GM19239 (cell line): ENCODE results near the gene WDR70.
A peak's percentile ranks its signal among the peaks of the same experiment; 100 is the strongest.

Experiments
- DNase-seq: peaks from one replicate; pipeline ENCODE4 v3.0.0; 2011; ENCODE audit warnings: low spot score; ENCODE audit not compliant: insufficient read length
- FAIRE-seq: peaks from 2 replicates; lab custom pipeline; 2011; peaks lifted over from hg19 to GRCh38; lab: Jason Lieb, UNC

The WDR70 gene

GRCh38 chr5:37737326-37738056 is 358.4 kb downstream of the WDR70 start:
- no peak for DNase-seq
- FAIRE-seq = no peak

DNA sequence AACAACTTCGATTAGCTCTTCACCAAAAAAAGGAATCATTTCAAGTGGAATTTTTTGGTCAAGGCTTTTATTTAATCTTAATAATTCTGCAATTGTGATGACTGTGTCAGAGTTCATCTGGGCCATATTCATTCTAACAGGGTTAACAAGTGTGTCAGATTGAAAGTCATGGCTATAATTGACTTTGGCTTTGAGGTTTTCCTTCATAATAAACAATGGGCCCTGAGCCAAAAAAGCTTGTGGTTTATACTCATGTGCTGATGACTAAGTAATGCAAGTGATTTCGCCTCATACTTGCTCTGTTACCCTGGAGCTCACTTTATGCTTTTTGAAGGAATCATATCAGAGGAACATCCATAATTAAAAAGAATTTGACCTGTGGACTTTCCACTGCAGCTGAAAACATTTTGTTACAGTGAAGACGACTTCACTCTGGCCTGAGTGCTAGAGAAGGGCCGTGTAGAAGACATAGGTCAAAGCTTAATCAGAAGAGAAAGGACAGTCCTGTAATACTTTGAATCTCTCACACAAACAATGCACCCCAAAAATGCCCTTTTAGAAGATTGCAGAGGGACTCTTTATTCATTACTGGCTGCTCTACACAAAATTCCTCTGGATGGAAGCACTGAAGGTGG is 359.1 kb downstream of the WDR70 start:
- FAIRE-seq = peak; percentile 18
- DNase-seq = peak; percentile 4

DNA sequence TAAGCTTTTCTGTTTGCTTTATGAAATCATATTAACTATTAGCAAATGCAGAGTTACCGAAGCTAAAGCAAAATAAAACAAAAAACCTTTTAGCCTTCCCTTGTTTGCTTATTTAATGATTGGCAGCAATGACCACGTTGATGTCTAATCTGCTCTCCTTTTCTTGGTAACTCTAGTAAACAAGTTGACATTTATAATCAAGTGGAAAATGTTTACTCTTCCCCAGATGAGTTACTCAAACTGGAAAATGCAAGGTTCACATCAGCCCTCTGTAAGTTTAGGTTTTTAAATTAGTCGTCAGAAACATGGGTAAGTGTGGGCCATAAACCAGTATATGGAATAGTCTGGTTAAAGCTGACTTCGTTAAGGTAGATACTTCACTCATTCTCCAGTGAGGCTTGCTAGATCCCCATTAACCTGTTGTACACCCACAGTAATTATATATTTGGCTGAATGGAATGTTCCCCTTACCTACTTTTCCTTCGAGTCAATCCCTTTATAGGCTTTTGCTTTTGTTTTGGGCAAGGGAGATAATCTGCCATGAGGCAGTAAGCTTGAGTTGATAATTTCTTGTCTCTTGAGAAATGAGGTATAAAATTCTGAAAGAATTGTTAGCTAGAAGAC is 359.9 kb downstream of the WDR70 start:
- DNase-seq (no peak), FAIRE-seq (no peak)

GRCh38 chr5:37739817-37740261 is 360.7 kb downstream of the WDR70 start:
- no peak for DNase-seq
- no peak for FAIRE-seq

- DNase-seq (no peak), FAIRE-seq (no peak)
These were observed 361.4 kb downstream of the WDR70 start for GRCh38 chr5:37740331-37741066.

- FAIRE-seq (no peak), DNase-seq (no peak)
These were observed 363.0 kb downstream of the WDR70 start for GRCh38 chr5:37742111-37742510.

- no peak for FAIRE-seq
- DNase-seq = no peak
These were observed 372.1 kb downstream of the WDR70 start for GRCh38 chr5:37751227-37751626.

DNA sequence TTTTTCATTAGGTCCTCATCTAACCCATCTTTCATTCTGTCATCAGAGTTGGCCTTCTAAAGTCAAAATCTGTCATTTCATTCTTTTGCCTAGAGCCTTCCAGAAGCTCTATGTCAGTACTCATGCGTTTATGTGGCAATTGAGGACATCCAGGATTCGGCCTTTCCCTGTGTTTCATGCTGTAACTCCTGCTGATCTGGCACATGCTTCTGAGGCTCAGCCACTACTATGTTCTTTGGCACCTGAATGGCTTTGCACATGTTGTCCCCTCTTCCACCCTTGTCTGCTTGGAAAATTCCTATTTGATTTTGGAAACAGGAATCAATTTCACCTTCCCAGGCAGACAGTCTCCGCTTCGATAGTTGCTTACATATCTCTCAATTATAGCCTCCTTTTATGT is 375.9 kb downstream of the WDR70 start:
- FAIRE-seq (no peak), DNase-seq (no peak)

DNA sequence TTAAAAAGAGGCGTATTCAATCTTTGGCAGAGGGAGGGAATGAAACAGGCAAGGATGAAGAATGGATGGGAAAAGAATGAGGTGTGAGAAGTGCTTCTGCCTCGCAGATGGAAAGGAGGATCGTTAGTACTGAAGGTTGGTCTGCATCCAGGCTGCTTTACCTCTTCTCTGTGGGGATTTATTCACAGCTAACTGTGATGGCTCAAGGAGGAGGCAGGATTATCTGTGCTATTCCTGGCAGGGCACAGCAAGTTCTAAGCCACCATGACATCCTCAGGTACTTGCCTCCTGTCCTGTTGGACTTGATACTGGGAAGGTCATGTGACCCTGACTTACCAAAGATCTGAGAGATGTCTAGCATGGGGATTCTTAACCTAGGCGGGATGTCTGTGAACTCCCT is 376.5 kb downstream of the WDR70 start:
- no peak for FAIRE-seq
- DNase-seq = no peak

- DNase-seq (no peak), FAIRE-seq (no peak)
These were observed 377.1 kb downstream of the WDR70 start for GRCh38 chr5:37756248-37756647.

DNA sequence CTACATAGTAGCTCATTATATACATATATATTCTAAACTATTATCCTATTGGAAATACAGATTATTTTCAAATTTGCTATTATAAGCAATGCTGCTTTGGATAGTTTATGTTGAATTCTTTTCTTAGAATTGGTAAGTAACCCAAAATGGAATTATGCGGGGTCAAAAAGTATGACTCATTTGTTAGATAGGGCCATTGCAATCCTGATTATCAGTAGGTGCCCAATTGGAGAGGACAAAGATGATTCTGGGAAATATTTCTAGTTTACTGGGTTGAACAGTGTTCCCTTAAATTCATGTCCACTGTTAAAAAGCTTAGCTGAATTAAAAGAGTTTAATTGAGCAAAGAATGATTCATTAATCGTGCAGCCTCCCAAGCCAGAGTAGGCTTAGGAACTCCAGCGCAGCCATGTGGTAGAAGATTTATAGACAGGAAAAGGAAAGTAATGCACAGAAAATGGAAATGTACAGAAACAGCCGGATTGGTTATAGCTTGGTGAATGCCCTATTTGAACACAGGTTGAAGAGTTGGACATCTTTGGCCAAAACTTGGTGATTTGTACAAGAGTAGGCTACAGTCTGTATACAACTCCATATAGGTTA is 379.0 kb downstream of the WDR70 start:
- FAIRE-seq (no peak), DNase-seq (no peak)

GRCh38 chr5:37767251-37767650 is 388.1 kb downstream of the WDR70 start:
- DNase-seq (no peak), FAIRE-seq (no peak)

DNA sequence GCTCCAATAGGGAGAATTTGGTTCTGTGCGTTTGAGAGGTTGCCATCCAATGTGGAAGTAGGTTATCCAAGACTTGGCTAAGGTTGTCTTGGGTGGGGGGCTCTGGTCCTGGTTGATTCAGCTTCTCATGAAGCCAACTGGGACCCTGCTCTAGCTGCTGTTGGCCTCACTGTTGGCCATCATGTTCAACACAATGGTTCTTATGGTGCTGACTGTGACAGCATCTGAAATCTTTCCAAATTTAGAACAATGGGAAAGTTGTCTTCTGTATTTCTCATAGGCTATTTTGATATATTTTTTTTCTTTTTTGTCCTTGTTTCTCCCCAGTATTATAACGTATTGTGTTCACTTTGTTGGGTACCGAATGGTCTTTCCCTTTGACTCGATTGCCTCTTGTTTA is 388.8 kb downstream of the WDR70 start:
- FAIRE-seq = no peak

GRCh38 chr5:37768371-37768770 is 389.3 kb downstream of the WDR70 start:
- DNase-seq (no peak), FAIRE-seq (no peak)

More for the DNA sequence above, 388.8 kb downstream of the WDR70 start:
- no peak for DNase-seq

GRCh38 chr5:37769108-37769507 is 390.0 kb downstream of the WDR70 start:
- no peak for FAIRE-seq

DNA sequence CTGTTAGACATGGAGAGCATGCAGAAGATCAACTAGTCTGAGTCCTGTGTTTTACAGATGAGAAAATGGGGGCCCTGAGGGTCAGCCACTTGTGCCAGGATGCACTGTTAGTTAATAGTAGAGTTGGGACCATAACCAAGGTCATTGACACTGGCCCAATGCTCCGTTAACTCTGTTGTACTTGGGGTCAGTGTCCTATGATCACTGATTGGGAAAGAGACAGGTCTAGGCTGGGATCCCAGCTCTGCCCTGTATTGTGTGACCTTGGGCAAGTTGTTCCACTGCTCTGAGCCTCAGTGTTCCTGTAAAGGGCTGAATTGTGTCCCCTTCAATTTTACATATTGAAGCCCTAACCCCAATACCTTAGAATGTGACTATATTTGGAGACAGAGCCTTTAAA is 390.7 kb downstream of the WDR70 start:
- no peak for DNase-seq
- FAIRE-seq = no peak

More at GRCh38 chr5:37769108-37769507, 390.0 kb downstream of the WDR70 start:
- DNase-seq = no peak

- DNase-seq (no peak), FAIRE-seq (no peak)
These were observed 391.7 kb downstream of the WDR70 start for GRCh38 chr5:37770786-37771185.

DNA sequence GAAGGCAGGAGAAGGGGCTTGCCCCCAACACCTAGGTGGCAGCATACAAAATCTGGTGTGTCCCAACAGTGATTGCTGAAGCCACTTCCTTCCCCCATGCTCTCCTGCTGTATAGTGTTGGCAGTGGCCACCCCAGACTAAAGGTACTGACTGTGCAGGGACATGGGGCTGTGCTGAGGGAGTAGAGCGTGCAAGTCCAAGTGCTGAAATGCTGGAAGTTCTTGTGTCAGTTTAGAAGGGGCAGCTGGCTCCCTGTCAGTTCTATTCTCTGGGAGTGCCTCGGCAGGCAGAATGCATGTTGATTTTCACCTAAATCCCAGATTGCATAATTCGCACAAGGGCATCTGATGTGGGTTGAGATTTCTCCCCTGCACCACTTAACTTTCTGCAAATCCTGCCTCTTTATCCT is 392.1 kb downstream of the WDR70 start:
- no peak for DNase-seq
- no peak for FAIRE-seq

GRCh38 chr5:37771731-37772130 is 392.6 kb downstream of the WDR70 start:
- DNase-seq (no peak), FAIRE-seq (no peak)

GRCh38 chr5:37772255-37772654 is 393.1 kb downstream of the WDR70 start:
- no peak for DNase-seq

More at GRCh38 chr5:37772255-37772654, 393.1 kb downstream of the WDR70 start:
- no peak for FAIRE-seq
